GM23338 (cell line): ENCODE results near the gene LPO. TPM values are rescaled to one million over a fixed set of nuclear protein-coding genes. Genes with fewer than 3 reads are reported as not detected.

Experiments
- ATAC-seq: fragments of 200-7000 bp; cut with Tn5 transposase; 3 replicates; pipeline ENCODE4 v1.9.1; 2020
- DNase-seq: peaks from one replicate; pipeline ENCODE4 v3.0.0-alpha.2; 2015; ENCODE audit warnings: low spot score
- H2AFZ ChIP-seq: fragments of 200-600 bp; sonication (generic); 2 replicates; pipeline ENCODE4 v1.8.0; 2016; ENCODE audit warnings: antibody characterized with exemption, mild to moderate bottlenecking, moderate library complexity
- H3F3A ChIP-seq: fragments of 200-600 bp; sonication (generic); replicated peaks from 2 replicates; pipeline ENCODE4 v1.8.0; 2017; ENCODE audit warnings: antibody characterized with exemption, mixed run types, low read depth
- H3K27ac ChIP-seq: fragments of 200-600 bp; sonication (generic); 2 replicates; pipeline ENCODE4 v1.6.1; 2016; ENCODE audit warnings: low read depth
- H3K27me3 ChIP-seq: fragments of 200-600 bp; sonication (generic); 2 replicates; pipeline ENCODE4 v1.8.0; 2016; ENCODE audit warnings: mild to moderate bottlenecking, mixed run types, moderate library complexity; ENCODE audit not compliant: insufficient read depth
- H3K36me3 ChIP-seq: fragments of 200-600 bp; sonication (generic); 2 replicates; pipeline ENCODE4 v1.8.0; 2016; ENCODE audit warnings: mild to moderate bottlenecking; ENCODE audit not compliant: insufficient read depth
- H3K4me1 ChIP-seq: fragments of 200-600 bp; sonication (generic); 2 replicates; pipeline ENCODE4 v1.8.0; 2016; ENCODE audit warnings: mild to moderate bottlenecking, moderate library complexity; ENCODE audit not compliant: insufficient read depth
- H3K4me2 ChIP-seq: fragments of 200-600 bp; sonication (generic); 2 replicates; pipeline ENCODE4 v1.7.1; 2017; ENCODE audit warnings: mixed run types
- H3K4me3 ChIP-seq: fragments of 200-600 bp; sonication (generic); 2 replicates; pipeline ENCODE4 v1.6.1; 2016; ENCODE audit warnings: mixed run types
- H3K79me2 ChIP-seq: fragments of 200-600 bp; sonication (generic); replicated peaks from 2 replicates; pipeline ENCODE4 v1.8.0; 2017; ENCODE audit warnings: mild to moderate bottlenecking; ENCODE audit not compliant: insufficient read depth
- H3K9me2 ChIP-seq: fragments of 200-600 bp; sonication (generic); 2 replicates; pipeline ENCODE4 v1.8.0; 2017; ENCODE audit not compliant: insufficient read depth
- H4K20me1 ChIP-seq: fragments of 200-600 bp; sonication (generic); replicated peaks from 2 replicates; pipeline ENCODE4 v1.8.0; 2017; ENCODE audit warnings: mild to moderate bottlenecking; ENCODE audit not compliant: insufficient read depth
- H3K27ac Mint-ChIP-seq: 2 replicates; pipeline ENCODE4 v1.8.0; 2020; ENCODE audit warnings: inconsistent platforms, mild to moderate bottlenecking, moderate library complexity, mixed read lengths
- H3K27me3 Mint-ChIP-seq: 3 replicates; pipeline ENCODE4 v1.8.0; 2022; ENCODE audit warnings: low read depth, mild to moderate bottlenecking, moderate library complexity, mixed read lengths, inconsistent platforms; ENCODE audit not compliant: insufficient read depth, poor library complexity
- H3K36me3 Mint-ChIP-seq: 3 replicates; pipeline ENCODE4 v1.8.0; 2021; ENCODE audit warnings: low read depth, mild to moderate bottlenecking, inconsistent platforms, moderate library complexity, mixed read lengths
- H3K4me1 Mint-ChIP-seq: 3 replicates; pipeline ENCODE4 v1.8.0; 2020; ENCODE audit warnings: mild to moderate bottlenecking, inconsistent platforms, mixed read lengths
- H3K4me3 Mint-ChIP-seq: 3 replicates; pipeline ENCODE4 v1.8.0; 2021; ENCODE audit warnings: moderate library complexity, mild to moderate bottlenecking, inconsistent platforms, mixed read lengths
- H3K9me3 Mint-ChIP-seq: 3 replicates; pipeline ENCODE4 v1.8.0; 2020; ENCODE audit warnings: moderate library complexity, mild to moderate bottlenecking, inconsistent platforms, mixed read lengths
- CTCF ChIP-seq, 2 experiments: fragments of 200-600 bp in 1 of 2; sonication (generic) in 1 of 2; conservative IDR thresholded peaks; 2 replicates each; pipeline versions ENCODE4 v1.5.1 to v1.6.1; 2016 to 2017; ENCODE audit warnings: antibody characterized with exemption in 2 of 2, low read depth in 2 of 2, mild to moderate bottlenecking in 2 of 2, moderate library complexity in 1 of 2
- ETS1 ChIP-seq: IDR thresholded peaks from 2 replicates; pipeline ENCODE4 v1.6.1; 2016; ENCODE audit warnings: antibody characterized with exemption
- EZH2 ChIP-seq: fragments of 200-600 bp; sonication (generic); IDR thresholded peaks from one replicate; pipeline ENCODE4 v1.8.0; 2017; ENCODE audit warnings: antibody characterized with exemption, mild to moderate bottlenecking, low read depth; ENCODE audit not compliant: unreplicated experiment
- EZH2phosphoT487 ChIP-seq: fragments of 200-600 bp; sonication (generic); IDR thresholded peaks from one replicate; pipeline ENCODE4 v1.8.1; 2018; ENCODE audit warnings: antibody characterized with exemption; ENCODE audit not compliant: unreplicated experiment
- NANOG ChIP-seq: IDR thresholded peaks from 2 replicates; pipeline ENCODE4 v1.6.1; 2016; ENCODE audit warnings: antibody characterized with exemption, borderline replicate concordance
- POLR2AphosphoS5 ChIP-seq: IDR thresholded peaks from 2 replicates; pipeline ENCODE4 v1.6.1; 2016; ENCODE audit warnings: antibody characterized with exemption, low read depth
- ZNF114 ChIP-seq: fragments of 250-450 bp; sonication (Bioruptor Pico); IDR thresholded peaks from 2 replicates; pipeline ENCODE4 v1.5.0; 2020; ENCODE audit warnings: mild to moderate bottlenecking, moderate library complexity
- ZNF331 ChIP-seq: fragments of 250-450 bp; sonication (Bioruptor Pico); IDR thresholded peaks from 2 replicates; pipeline ENCODE4 v1.5.0; 2020; ENCODE audit warnings: low read depth, mild to moderate bottlenecking, moderate library complexity
- ZNF462 ChIP-seq: fragments of 250-450 bp; sonication (Bioruptor Pico); IDR thresholded peaks from 2 replicates; pipeline ENCODE4 v1.5.0; 2020; ENCODE audit warnings: mild to moderate bottlenecking, moderate library complexity
- polyA plus RNA-seq: library from polyadenylated mRNA; unstranded; fragments of >200 nt; fragmentation: Nextera tagmentation; extraction: Ambion mirVana; gene quantifications from 2 replicates; pipeline ENCODE4 v1.2.1, GENCODE V29; 2016
- total RNA-seq: library from RNA; depleted of rRNA; stranded (reverse); fragments of >200 nt; shearing (Covaris generic); gene quantifications from 2 replicates; pipeline ENCODE4 v1.2.3, GENCODE V29; 2014

The LPO gene
- total and polyA plus RNA-seq, 2 experiments from 2014 or later: 0.13 to 0.35 TPM

GRCh38 chr17:58309918-58310259 lies 71.5 kb downstream of the LPO start:
- H3K4me3 Mint-ChIP-seq: no peak overlapping the region
- H3F3A ChIP-seq: no peaks in the 10 kb centered on the region
- no peaks in the 10 kb centered on the region for H3K27me3 ChIP-seq
- ATAC-seq: no peak
- no peak overlapping the region for H3K4me2 ChIP-seq
- H3K79me2 ChIP-seq: no peaks in the 10 kb centered on the region
- no peak overlapping the region for H3K27ac ChIP-seq
- H2AFZ ChIP-seq: no peak overlapping the region
- H3K4me1 Mint-ChIP-seq: peaks cover 21% of the 10 kb centered on the region
- TF ChIP-seq NANOG (no peak), POLR2AphosphoS5 (no peak), EZH2phosphoT487 (no peak), EZH2 (no peak), CTCF (conservative IDR thresholded peaks at IDR 0.05; ENCODE audit: low read depth in 2 of 2) (no peak), ETS1 (no peak), ZNF114 (CRISPR knock-in tag) (no peak), ZNF331 (no peak), ZNF462 (CRISPR knock-in tag) (no peak)
- no peaks in the 10 kb centered on the region; the same call in 1 of the 2 replicates for H3K4me1 ChIP-seq
- H3K36me3 Mint-ChIP-seq: no peaks in the 10 kb centered on the region
- no peaks in the 10 kb centered on the region for H3K9me3 Mint-ChIP-seq
- H3K9me2 ChIP-seq: no peaks in the 10 kb centered on the region
- H3K27ac Mint-ChIP-seq: no peak overlapping the region
- H3K4me3 ChIP-seq: no peak overlapping the region
- no peaks in the 10 kb centered on the region for H4K20me1 ChIP-seq
- H3K27me3 Mint-ChIP-seq: peaks cover 3% of the 10 kb centered on the region
- no peak for DNase-seq
- H3K36me3 ChIP-seq: no peaks in the 10 kb centered on the region
